A673 (cell line): ENCODE results near the gene TREX2. TPM values are rescaled to one million over a fixed set of nuclear protein-coding genes. Genes with fewer than 3 reads are reported as not detected.

Source experiments
- BruUV-seq: library from RNA; stranded (reverse); fragments of 400-500 nt; replicated peaks from 2 replicates; lab custom pipeline; 2021; lab: Mats Ljungman, UMichigan
- CTCF ChIA-PET: fragments of 300-600 bp; sonication (Branson Sonifier 250); formaldehyde crosslinking; loops from one replicate; lab custom pipeline; 2022; ENCODE audit warnings: antibody characterized with exemption; lab: Charles Lee
- POLR2A ChIA-PET: fragments of 300-600 bp; sonication (Branson Sonifier 250); formaldehyde crosslinking; loops from one replicate; lab custom pipeline; 2022; ENCODE audit warnings: antibody characterized with exemption; ENCODE audit not compliant: low non-redundant PET; lab: Charles Lee
- DNase-seq: peaks from one replicate; pipeline ENCODE4 v3.0.0-alpha.2; 2015; ENCODE audit warnings: low spot score
- H3K27ac ChIP-seq: fragments of 200-600 bp; sonication (generic); 2 replicates; pipeline ENCODE4 v1.5.1; 2016; ENCODE audit warnings: mixed run types, low read depth, mild to moderate bottlenecking, mixed read lengths, antibody characterized with exemption, low read length; ENCODE audit not compliant: poor library complexity, severe bottlenecking
- H3K27me3 ChIP-seq: fragments of 200-600 bp; sonication (generic); replicated peaks from 2 replicates; pipeline ENCODE4 v1.6.1; 2017; ENCODE audit warnings: mixed run types, low read depth, mild to moderate bottlenecking, mixed read lengths, antibody characterized with exemption, low read length; ENCODE audit not compliant: insufficient read depth, poor library complexity
- H3K36me3 ChIP-seq: fragments of 200-600 bp; sonication (generic); 2 replicates; pipeline ENCODE4 v1.6.1; 2016; ENCODE audit warnings: mixed run types, mild to moderate bottlenecking, mixed read lengths, antibody characterized with exemption, low read length; ENCODE audit not compliant: insufficient read depth, poor library complexity, severe bottlenecking
- H3K4me1 ChIP-seq: fragments of 200-600 bp; sonication (generic); 2 replicates; pipeline ENCODE4 v1.6.1; 2017; ENCODE audit warnings: mixed run types, mild to moderate bottlenecking, mixed read lengths, antibody characterized with exemption, low read length; ENCODE audit not compliant: insufficient read depth, poor library complexity, severe bottlenecking
- H3K4me3 ChIP-seq: fragments of 200-600 bp; sonication (generic); 2 replicates; pipeline ENCODE4 v1.5.1; 2016; ENCODE audit warnings: low read depth, mixed run types, mild to moderate bottlenecking, mixed read lengths, low read length; ENCODE audit not compliant: poor library complexity, severe bottlenecking
- H3K9me3 ChIP-seq: fragments of 200-600 bp; sonication (generic); 2 replicates; pipeline ENCODE4 v1.6.1; 2016; ENCODE audit warnings: mixed run types, low read depth, mild to moderate bottlenecking, mixed read lengths, antibody characterized with exemption, low read length; ENCODE audit not compliant: poor library complexity, severe bottlenecking
- CTCF ChIP-seq: fragments of 300-800, 200-600 bp; sonication (generic); conservative IDR thresholded peaks from 2 replicates; pipeline ENCODE4 v1.5.1; 2017; ENCODE audit warnings: low read depth, mild to moderate bottlenecking, antibody characterized with exemption, low read length, moderate library complexity, mixed read lengths
- EZH2 ChIP-seq: fragments of 200-600 bp; sonication (generic); IDR thresholded peaks from 2 replicates; pipeline ENCODE4 v1.6.1; 2017; ENCODE audit warnings: borderline replicate concordance, low read depth, mild to moderate bottlenecking, mixed read lengths, antibody characterized with exemption, low read length; ENCODE audit not compliant: poor library complexity, severe bottlenecking
- intact Hi-C: fragments of 100-400 bp; cut with micrococcal nuclease; formaldehyde crosslinking; loops from one replicate; pipeline ENCODE4 v1.10.0; 2022; ENCODE audit not compliant: unreplicated experiment
- total RNA-seq: library from RNA; stranded (reverse); gene quantifications from 2 replicates; pipeline ENCODE4 v1.2.3, GENCODE V29; 2021

TREX2 gene
- total RNA-seq, 1 experiment from 2014 or later, result 0.77 TPM

DNA sequence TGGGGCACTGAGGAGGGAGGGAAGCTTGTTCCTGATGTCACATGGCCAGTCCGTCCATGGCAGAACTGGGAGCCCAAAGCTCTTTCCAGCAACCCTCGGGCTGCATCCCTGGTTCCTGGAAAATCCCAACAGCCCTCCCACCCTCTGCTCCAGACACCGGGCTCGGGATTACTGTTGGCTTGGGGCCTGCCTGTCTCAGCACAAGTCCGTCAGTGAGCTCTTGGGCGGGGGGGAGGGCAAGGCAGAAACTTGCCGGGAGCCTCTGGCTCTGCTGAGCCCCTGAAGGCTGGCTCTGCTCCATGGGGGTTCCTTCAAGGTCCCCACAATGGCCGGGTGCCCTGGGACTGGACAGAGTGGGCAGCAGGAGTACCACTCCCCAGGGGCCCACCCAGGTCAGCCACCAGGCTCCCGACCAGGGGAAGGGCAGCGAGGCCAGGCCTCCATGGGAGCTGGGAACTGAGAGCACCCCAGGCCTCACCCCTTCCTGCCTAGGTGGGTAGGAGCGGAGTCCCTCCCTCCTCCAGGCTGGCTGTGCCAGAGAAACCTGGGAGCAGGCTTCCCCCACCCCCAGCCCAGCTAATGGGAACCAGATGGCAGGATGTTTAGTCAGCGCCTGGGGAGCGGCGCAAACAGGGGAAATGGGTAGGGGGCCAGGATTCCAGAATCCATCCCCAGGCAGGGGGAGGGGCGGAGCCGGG is 31.0 kb upstream of the TREX2 start:
- Histone ChIP-seq H3K27ac (peak overlapping the region; percentile 71), H3K9me3 (no peaks in the 10 kb centered on the region), H3K4me1 (peaks cover 31% of the 10 kb centered on the region), H3K4me3 (no peak overlapping the region), H3K27me3 (no peaks in the 10 kb centered on the region), H3K36me3 (no peaks in the 10 kb centered on the region)
- ChIA-PET POLR2A (no interaction called here), CTCF (interaction anchor here (0.5 kb wide), 1 partner anchor 535 kb away, joined by 3 read pairs; no protein-coding TSS in a partner anchor)
- DNase-seq, result peak; percentile 71
- no TSS peak for BruUV-seq
- intact Hi-C loops, result no loop called here
- TF ChIP-seq EZH2 (no peak), CTCF (no peak)

DNA sequence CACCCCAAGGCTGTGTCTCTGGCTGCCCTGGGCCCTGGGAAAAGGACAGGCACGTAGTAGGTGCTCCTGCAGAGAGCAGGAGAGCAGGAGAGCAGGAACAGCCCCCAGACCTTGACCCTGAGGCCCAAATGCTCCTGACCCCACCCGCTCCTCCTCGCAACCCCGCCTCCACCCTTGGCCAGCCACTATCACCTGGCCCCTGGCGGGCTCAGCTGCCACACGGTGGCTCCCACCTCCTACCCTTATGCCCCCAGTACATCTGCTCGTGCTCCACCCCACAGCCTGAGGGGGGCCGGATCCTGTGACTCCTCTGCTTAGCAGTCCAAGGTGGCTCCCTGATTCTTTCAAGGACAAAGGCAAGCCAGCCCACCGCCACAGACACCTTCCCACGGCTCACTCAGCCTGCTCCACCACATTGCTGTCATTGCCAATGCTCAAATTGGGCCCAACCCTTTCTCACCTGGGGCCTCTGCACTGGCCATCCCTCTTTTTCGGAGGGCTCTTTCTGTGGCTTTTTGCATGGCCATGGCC is 30.0 kb upstream of the TREX2 start:
- no peaks in the 10 kb centered on the region for H3K27me3 ChIP-seq
- no TSS peak for BruUV-seq
- no peak for DNase-seq
- TF ChIP-seq EZH2, result no peak
- TF ChIP-seq CTCF, result no peak
- POLR2A ChIA-PET, result interaction anchor here (0.5 kb wide), 1 partner anchor 136 kb away, joined by 9 read pairs; no protein-coding TSS in a partner anchor
- no peak overlapping the region for H3K4me3 ChIP-seq
- no peaks in the 10 kb centered on the region for H3K9me3 ChIP-seq
- peaks cover 31% of the 10 kb centered on the region for H3K4me1 ChIP-seq
- H3K36me3 ChIP-seq, result no peaks in the 10 kb centered on the region
- peak overlapping the region; percentile 71 for H3K27ac ChIP-seq
- CTCF ChIA-PET, result no interaction called here
- intact Hi-C loops, result no loop called here

DNA sequence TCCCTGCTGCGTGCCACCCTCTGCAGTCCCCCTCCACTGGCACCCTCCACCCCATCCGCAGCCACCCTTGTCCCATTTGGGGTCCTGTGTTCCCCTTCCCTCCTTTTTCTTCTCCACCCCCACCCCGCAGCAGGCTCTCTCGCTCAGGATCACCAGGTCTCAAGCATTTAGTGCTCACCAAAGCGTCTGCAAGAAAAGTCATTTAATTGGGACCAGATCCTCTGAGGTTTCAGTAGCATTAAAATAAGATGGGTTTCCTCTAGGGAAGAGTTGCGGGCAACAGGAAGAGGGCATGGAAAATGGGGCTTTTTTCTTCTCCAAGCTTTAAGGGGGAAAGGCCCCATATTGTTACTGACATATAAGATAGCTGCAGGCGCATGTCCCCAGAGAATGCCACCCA is 29.4 kb upstream of the TREX2 start:
- Histone ChIP-seq H3K27me3 (no peaks in the 10 kb centered on the region), H3K9me3 (no peaks in the 10 kb centered on the region), H3K36me3 (no peaks in the 10 kb centered on the region), H3K4me1 (peaks cover 31% of the 10 kb centered on the region), H3K27ac (peak overlapping the region; percentile 19), H3K4me3 (no peak overlapping the region)
- TF ChIP-seq EZH2 (no peak), CTCF (no peak)
- no peak for DNase-seq
- intact Hi-C loops, result no loop called here
- BruUV-seq, result no TSS peak
- CTCF ChIA-PET, result no interaction called here
- POLR2A ChIA-PET, result no interaction called here
